IPS-15b (cell line): ENCODE measurements around the gene NAA80.

Experiments used
- H3K27me3 ChIP-seq: one replicate; pipeline ENCODE4 v1.6.1; 2013; ENCODE audit warnings: low read length; ENCODE audit not compliant: control insufficient read depth, insufficient read depth
- H3K36me3 ChIP-seq: one replicate; pipeline ENCODE4 v1.6.1; 2013; ENCODE audit warnings: low read length; ENCODE audit not compliant: control insufficient read depth, insufficient read depth
- H3K4me1 ChIP-seq: one replicate; pipeline ENCODE4 v1.6.1; 2013; ENCODE audit warnings: mild to moderate bottlenecking, low read length; ENCODE audit not compliant: control insufficient read depth, insufficient read depth
- H3K4me3 ChIP-seq: one replicate; pipeline ENCODE4 v1.5.1; 2013; ENCODE audit warnings: low read depth, low read length
- H3K9ac ChIP-seq: one replicate; pipeline ENCODE4 v1.6.1; 2013; ENCODE audit warnings: low read depth, mild to moderate bottlenecking, low read length
- H3K9me3 ChIP-seq: one replicate; pipeline ENCODE4 v1.6.1; 2013; ENCODE audit warnings: mild to moderate bottlenecking, low read length; ENCODE audit not compliant: control insufficient read depth, insufficient read depth

NAA80 gene

DNA sequence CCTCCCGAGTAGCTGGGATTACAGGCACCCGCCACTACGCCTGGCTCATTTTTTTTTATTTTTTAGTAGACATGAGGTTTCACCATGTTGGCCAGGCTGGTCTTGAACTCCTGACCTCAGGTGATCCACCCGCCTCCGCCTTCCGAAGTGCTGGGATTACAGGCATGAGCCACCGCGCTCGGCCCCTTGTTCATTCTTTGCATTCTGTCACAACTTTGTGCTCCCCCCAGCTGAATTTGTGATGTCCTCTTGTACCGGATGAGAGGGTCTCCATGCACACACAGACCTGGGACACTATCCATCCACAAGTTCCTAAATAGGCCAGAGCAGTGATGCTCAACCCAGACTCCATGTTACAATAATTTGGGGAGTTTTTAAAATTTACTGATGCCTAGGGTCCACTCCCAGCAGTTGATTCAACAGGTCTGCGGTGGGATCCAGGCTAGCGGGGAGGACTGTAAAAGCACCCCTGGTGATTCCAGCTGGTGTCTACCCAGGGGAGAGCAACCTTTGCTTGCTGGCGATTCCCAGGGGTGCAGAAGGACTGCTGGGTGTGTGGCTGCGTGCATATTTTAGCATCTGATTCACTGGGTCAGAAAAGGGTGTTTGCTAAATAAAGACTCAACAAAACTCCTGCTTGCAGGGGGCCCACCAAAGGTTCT, 40.4 kb upstream of the NAA80 start:
- peaks cover 4% of the 10 kb centered on the region for H3K4me1 ChIP-seq
- no peak overlapping the region for H3K9ac ChIP-seq
- H3K4me3 ChIP-seq, result peak overlapping the region; percentile 58
- H3K27me3 ChIP-seq, result peaks cover 62% of the 10 kb centered on the region
- no peaks in the 10 kb centered on the region for H3K9me3 ChIP-seq
- H3K36me3 ChIP-seq, result no peaks in the 10 kb centered on the region

DNA sequence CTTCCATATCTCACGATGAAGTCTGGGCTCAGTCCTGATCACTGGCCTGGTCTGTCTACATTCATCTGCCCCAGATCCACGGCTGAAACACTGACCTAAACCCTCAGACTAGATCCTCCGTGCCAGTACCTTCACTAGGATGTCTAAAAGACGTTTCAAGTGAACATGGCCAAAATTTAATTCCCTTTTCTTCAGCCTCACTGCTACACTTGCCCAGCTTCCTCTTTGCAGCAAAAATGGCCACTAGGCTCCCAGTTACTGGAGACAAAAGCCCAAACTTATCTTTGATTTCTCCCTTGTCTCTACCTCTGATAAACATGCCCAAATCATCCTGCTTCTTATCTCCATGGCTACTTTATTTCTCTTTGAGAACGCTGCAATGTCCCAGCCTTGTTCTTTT, 39.8 kb upstream of the NAA80 start:
- Histone ChIP-seq H3K9me3 (no peaks in the 10 kb centered on the region), H3K36me3 (no peaks in the 10 kb centered on the region), H3K27me3 (peaks cover 56% of the 10 kb centered on the region), H3K4me1 (peaks cover 6% of the 10 kb centered on the region), H3K4me3 (no peak overlapping the region), H3K9ac (no peak overlapping the region)

DNA sequence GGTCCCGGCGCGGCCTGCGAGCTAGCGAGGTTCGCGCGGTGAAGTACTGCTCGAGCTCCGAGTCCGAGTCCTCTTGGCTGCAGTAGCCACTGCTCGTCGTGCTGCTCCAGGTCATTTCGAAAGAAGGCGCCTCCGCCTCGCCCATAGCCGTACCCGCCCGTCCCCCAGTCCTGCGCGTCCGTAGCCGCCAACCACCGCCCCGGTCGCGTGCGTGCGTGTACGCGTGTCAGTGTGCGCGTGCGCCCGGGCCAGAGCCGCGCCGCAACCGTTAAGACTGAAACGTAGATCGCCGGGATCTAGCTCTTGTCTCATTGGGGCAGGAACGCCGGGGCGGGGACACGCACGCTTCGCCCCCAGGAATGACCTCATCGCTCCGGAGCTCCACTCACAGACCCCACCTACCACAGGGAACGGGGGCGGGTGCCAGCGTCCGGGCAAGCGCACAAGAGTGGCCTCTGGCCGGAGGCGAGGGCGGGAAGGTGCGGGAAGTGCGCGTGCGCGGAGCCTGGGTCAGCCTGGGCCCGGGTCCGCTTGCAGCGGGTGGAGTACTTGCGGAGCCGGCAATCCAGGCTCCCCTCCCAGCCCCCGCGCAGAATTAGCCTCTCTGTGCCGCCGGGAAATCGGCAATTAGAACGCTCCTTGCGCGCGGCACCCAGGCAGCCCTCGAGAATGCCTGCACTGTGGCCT, 38.1 kb upstream of the NAA80 start:
- no peaks in the 10 kb centered on the region for H3K9me3 ChIP-seq
- peaks cover 5% of the 10 kb centered on the region for H3K36me3 ChIP-seq
- H3K4me1 ChIP-seq, result peaks cover 6% of the 10 kb centered on the region
- peak overlapping the region; percentile 91 for H3K9ac ChIP-seq
- H3K4me3 ChIP-seq, result peak overlapping the region; percentile 95
- H3K27me3 ChIP-seq, result peaks cover 41% of the 10 kb centered on the region

DNA sequence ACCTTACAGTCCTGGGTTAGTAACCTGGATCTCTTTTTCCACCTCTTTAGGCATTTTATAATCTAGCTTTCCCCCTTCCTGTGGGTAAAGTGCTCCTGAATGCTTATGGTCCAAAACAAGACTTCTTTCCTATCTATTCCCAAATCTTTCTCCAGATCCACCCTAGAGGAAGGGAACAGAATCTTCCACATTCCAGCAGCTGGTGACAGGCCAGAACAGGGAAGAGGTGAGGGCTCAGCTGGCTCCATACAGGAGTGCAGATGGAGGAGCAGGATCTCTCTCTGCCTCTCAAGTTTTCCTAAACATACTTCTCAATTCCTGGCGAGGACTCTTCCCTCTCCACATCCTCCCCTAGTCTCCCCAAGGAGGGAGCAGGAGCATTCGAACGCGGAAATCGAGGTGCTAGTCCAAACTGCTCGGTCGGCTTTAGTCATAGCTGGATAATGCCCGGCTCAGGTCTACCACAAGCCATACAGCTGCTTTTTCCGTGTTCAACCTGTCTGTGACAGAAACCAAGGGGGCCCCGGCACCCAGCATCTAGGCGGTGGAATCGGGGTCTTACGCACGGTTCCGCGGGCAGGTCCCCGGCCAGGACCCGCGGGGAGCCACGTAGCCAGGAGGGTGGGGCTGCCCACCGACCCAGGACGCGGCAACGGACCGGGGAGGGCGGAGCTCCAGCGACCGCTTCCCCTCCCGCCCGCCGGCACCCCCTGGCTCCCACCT, 37.4 kb upstream of the NAA80 start:
- Histone ChIP-seq H3K4me1 (peaks cover 6% of the 10 kb centered on the region), H3K4me3 (peak overlapping the region; percentile 95), H3K9ac (peak overlapping the region; percentile 91), H3K36me3 (peaks cover 9% of the 10 kb centered on the region), H3K9me3 (no peaks in the 10 kb centered on the region), H3K27me3 (peaks cover 34% of the 10 kb centered on the region)

DNA sequence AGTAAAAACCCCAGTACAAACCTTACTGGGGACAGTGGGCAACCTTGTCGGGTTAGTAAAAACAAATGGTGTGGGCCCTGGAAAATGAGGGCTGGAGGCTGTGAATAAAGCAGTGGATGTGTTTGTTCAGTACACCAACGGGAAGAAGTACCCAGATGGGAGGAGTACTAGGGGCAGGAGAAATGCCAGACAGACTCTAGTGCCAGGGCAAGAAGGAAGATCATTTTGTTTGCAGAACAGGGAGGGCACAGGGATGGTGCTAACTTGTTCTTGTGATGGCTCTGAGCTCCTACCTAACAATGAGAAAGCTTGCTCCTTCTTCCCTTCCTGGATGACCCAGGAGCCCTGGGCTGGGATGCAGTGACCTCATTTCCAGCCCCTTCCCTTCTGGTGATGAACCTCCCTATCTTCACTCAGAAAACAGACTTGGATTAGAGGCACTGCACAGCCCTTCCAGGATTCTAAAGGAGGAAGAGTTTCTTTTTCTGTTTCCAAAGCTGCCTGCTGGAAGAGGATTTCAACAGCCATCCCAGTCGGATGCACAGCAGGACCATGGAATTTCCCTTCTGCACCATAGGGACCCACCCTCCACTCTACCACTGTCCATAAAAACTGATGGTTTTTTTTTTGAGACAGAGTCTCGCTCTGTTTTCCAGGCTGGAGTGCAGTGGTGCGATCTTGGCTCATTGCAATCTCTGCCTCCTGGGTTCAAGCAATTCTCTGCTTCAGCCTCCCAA, 35.3 kb upstream of the NAA80 start:
- peaks cover 14% of the 10 kb centered on the region for H3K27me3 ChIP-seq
- no peaks in the 10 kb centered on the region for H3K9me3 ChIP-seq
- H3K9ac ChIP-seq, result no peak overlapping the region
- H3K4me3 ChIP-seq, result peak overlapping the region; percentile 18
- peaks cover 24% of the 10 kb centered on the region for H3K36me3 ChIP-seq
- H3K4me1 ChIP-seq, result peaks cover 3% of the 10 kb centered on the region

DNA sequence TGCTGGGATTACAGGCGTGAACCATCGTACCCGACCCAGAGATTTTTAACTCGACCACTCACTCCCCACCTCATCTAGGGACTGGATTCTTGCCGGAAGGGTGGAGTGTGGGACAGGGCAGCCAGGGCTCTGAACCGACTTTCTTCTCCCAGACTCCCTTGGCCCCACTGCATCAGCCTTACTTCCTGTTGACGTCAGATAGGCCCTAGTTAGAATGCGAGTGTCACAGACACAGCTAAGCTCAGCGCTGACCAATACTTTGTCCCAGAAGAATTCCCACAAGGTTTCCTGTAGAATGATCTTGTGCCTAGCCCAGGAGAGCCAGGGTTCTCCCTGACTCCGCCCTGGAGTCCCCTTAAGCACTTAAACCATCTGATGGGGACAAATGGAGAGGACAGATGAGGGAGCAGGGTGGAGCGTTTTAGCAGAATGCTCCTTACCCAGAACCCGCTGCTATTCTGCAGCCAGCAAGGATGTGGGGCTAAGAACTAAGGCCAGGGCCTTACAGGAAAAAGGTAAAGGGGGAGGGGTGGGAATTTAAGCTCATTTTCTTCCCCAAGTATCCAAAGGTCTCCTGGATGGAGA, 34.6 kb upstream of the NAA80 start:
- Histone ChIP-seq H3K4me1 (peaks cover 3% of the 10 kb centered on the region), H3K27me3 (peaks cover 7% of the 10 kb centered on the region), H3K4me3 (no peak overlapping the region), H3K9me3 (no peaks in the 10 kb centered on the region), H3K36me3 (peaks cover 24% of the 10 kb centered on the region), H3K9ac (no peak overlapping the region)

DNA sequence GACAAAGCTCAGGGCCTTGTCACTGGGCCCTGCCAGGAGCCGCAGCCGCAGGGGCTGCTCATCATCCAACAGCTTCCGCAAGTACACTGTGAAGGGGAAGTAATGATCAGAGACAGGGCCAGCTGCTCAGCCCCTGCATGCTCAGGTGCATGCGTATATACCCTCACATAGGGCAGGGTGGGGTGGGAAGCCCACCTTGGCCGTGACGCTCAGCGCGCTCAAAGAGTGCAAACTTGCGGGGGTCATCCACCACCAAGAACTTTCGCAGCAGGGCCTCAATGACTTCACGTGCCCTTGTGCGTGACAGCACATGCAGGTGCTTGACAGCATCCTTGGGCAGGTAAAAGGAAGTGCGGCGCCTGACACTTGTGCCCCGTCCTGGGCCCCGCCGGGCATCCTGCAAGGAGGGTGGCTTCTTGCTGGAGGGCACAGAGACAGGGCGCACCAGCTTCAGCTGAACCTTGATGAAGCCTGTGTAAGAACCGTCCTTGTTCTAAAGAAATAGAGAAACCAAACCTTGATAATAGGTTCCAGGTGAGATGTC, 32.2 kb upstream of the NAA80 start:
- Histone ChIP-seq H3K36me3 (peaks cover 24% of the 10 kb centered on the region), H3K4me1 (peaks cover 3% of the 10 kb centered on the region), H3K9ac (no peak overlapping the region), H3K27me3 (no peaks in the 10 kb centered on the region), H3K4me3 (no peak overlapping the region), H3K9me3 (no peaks in the 10 kb centered on the region)

DNA sequence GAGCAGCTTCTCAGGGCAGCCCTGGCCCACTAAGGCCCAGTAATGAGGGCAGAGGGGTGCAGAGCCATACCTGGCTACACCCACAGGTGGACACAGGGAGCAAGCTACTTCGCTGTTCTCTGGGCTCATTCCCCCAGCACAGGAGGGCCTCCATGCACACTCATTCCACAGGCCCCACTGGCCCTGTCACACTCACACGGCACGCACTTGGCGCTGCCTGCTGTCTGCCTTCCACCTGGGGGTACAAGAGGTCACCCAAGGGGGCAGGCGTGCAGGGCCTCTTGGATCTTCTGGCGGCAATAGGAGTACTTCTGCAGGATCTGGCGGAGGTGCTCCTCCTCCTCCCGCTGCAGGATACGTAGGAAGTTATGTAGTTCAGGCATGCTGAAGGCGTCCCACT, 31.1 kb upstream of the NAA80 start:
- Histone ChIP-seq H3K9ac (no peak overlapping the region), H3K9me3 (no peaks in the 10 kb centered on the region)

DNA sequence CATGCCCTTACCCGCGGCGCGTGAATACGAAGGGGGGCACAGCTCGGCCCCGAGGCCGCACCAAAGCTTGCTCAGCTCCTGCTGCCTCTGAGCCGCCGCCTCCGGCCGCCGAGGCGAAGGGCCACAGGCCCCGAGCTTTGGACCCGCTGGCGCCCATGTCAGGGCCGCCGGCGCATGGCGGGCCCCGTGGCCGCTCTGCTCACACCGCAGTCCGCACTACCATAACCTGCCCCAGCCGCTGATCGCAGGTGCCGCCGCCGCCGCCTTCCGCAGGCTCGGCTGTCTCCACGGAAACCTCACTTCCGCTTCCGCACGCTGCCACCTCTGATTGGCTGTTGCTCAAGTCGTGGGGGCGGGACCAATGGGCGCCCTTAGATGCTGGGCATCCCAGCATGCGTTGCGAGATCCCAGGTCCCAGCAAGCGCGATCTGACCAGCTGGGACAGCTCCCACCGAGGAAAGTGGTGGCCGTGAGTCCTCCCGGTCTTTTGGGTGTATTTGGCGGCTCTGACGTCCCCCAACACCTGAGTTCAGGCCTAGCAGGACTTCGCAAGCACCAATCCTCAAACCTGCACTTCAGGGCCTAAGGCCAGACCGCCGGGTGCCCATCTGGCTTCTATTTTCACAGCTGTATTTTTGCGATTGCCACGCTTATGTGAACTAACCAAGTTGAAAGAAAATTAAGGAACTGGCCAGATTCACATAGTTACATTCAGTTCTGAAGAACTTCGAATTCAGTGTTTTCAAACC, 28.9 kb upstream of the NAA80 start, which contains the start of gene TUSC2:
Gene TUSC2, minus strand, starts transcription at position 281 of the 749 bp plus-strand sequence. Its CDS starts 124 bp downstream, at position 157.
- Histone ChIP-seq H3K9me3 (no peaks in the 10 kb centered on the region), H3K36me3 (peaks cover 30% of the 10 kb centered on the region), H3K9ac (peak within 1 kb of the TSS; percentile 81), H3K4me3 (peak within 1 kb of the TSS; percentile 76), H3K27me3 (no peaks in the 10 kb centered on the region), H3K4me1 (no peaks in the 10 kb centered on the region)

More for the DNA sequence above, 31.1 kb upstream of the NAA80 start:
- H3K36me3 ChIP-seq, result peaks cover 32% of the 10 kb centered on the region
- peaks cover 3% of the 10 kb centered on the region for H3K4me1 ChIP-seq
- no peak overlapping the region for H3K4me3 ChIP-seq
- H3K27me3 ChIP-seq, result no peaks in the 10 kb centered on the region

DNA sequence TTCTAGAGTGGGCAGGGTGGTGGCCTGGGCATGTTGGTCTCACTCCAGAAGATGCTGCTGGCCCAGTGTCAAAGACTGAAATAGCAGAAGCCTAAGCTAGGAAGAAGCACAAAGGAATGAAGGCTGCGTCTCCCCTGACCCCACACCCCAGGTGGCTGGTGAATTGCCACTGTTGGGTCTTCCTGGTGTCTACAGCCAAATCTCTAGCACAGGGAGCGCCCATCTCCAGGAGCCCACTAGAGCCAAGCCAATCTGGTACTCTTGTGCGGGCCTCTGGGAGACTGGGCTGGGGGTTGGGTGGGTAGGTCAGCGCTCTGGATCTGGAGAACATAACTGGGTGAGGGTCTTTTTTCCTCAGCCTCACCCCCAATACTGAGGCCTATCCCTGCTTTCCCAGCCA, 27.9 kb upstream of the NAA80 start:
- no peaks in the 10 kb centered on the region for H3K9me3 ChIP-seq
- H3K9ac ChIP-seq, result peak overlapping the region; percentile 66
- peak overlapping the region; percentile 76 for H3K4me3 ChIP-seq
- peaks cover 3% of the 10 kb centered on the region for H3K4me1 ChIP-seq
- peaks cover 26% of the 10 kb centered on the region for H3K36me3 ChIP-seq
- no peaks in the 10 kb centered on the region for H3K27me3 ChIP-seq
